Epithelial cell of umbilical artery (primary cell): Measurements from ENCODE around the gene CHST8. TPM values are rescaled to one million over a fixed set of nuclear protein-coding genes. Genes with fewer than 3 reads are reported as not detected.

Experiments
- total RNA-seq: library from RNA; depleted of rRNA; stranded (reverse); fragments of >200 nt; gene quantifications from 2 replicates; pipeline ENCODE4 v1.2.3, GENCODE V29; 2014

The CHST8 gene, protein sequence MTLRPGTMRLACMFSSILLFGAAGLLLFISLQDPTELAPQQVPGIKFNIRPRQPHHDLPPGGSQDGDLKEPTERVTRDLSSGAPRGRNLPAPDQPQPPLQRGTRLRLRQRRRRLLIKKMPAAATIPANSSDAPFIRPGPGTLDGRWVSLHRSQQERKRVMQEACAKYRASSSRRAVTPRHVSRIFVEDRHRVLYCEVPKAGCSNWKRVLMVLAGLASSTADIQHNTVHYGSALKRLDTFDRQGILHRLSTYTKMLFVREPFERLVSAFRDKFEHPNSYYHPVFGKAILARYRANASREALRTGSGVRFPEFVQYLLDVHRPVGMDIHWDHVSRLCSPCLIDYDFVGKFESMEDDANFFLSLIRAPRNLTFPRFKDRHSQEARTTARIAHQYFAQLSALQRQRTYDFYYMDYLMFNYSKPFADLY
- under 0.01 and 0.15 TPM in 2 replicates for total RNA-seq

DNA sequence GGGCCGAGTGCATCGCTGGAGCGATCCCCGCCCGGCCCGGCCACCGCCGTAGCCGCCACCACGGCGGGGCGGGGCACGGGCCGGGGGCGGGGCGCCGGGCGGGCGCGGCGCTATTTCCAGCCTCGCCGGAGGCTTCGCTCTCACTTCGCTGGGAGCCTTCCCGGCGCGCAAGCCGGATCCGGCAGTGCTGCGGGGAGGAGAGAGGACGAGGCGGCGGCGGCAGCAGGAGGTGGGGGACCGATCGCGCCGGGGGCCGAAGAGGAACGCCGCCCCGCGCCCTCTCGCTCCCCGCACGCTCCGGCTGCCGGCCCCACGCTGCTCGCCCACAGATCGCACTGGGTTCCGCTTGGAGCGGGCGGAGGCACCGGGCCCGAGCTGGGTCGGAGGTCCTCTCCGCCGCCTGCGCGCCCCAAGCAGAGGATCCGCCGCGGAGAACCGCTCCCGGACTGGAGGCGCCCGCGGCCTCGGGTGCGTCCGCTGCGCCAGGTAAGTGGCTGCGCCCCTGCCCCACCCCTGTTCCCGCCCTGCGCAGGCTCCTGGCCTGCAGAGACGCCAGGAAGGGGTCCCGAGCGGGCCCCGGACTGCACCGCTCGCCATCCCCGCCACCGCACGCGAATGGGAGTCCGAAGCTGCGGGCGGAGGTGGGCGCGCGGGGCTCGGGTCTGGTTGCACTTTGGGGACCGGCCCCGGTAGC, at the start of gene CHST8:
TSS of gene CHST8 (plus strand) at position 143 of the 694 bp plus-strand sequence. CDS start 67,309 bp downstream, outside the sequence.

GRCh38 chr19:33796164-33796875, 174.6 kb downstream of the CHST8 start, which contains the start of gene KCTD15:
TSS of gene KCTD15 (plus strand) at chr19:33796870. CDS start at chr19:33800455, 3,585 bp downstream.

Other genes starting within 250 kb of the CHST8 start
- gene CEBPG, start 248.2 kb upstream of the CHST8 start, total RNA-seq: 34.4 and 52.7 TPM in 2 replicates
- 45.8 and 57.9 TPM in 2 replicates for gene PEPD, start 100.2 kb upstream of the CHST8 start, total RNA-seq
- gene KCTD15, start 174.9 kb downstream of the CHST8 start, total RNA-seq: 45.9 and 110 TPM in 2 replicates